ENCODE data around the gene KDELR3. TPM values are rescaled to one million over a fixed set of nuclear protein-coding genes. Genes with fewer than 3 reads are reported as not detected.

The KDELR3 gene
- total and polyA plus RNA-seq, 2 of the 8 experiments (the other 6 are each of a cell fraction or from before 2014, with no cell fraction given) = 7.9 to 13.0 TPM

DNA sequence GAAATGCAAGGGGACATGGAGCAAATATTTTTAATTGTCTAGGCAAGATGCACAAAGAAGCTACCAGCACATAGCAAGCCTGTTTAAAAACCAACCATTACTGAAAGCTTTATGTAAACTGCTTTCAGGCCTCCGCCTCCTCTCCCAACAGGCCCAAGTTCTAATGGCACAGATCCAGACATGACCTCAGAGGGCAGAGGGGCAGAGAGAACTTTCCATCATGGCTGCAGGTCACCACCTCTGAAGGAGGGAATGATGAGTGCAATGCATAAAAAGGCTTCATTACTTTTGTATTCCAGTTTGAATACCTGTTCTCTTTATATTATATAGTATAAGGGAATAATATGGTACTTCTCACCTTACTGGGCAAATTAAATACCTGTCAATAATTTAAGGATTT lies 23.0 kb downstream of the KDELR3 start:
- 100% methylated on average over 1 of the region's 1 CpG; no CpG with 5 or more reads in 1 of the 2 experiments for WGBS, 2 experiments (ENCODE audit: extremely low coverage in 1 of 2, insufficient coverage in 1 of 2, insufficient read length in 1 of 2, insufficient replicate concordance in 2 of 2, low coverage in 1 of 2, low lambda C conversion rate in 2 of 2, missing lambda C conversion rate in 1 of 2)

More for the DNA sequence above, 23.0 kb downstream of the KDELR3 start:
- ChIA-PET POLR2A (ENCODE audit: partially characterized antibody) (interaction anchor here (0.8 to 40.8 kb wide), 17 partner anchors 1 to 409 kb away, joined by 3 to 1102 read pairs (median 5); partner anchors contain the start of genes DMC1 and KDELR3), CTCF (ENCODE audit: partially characterized antibody) (interaction anchor here (1.4 to 1.6 kb wide), 3 partner anchors 9 to 196 kb away, joined by 3 to 4 read pairs (median 3); no protein-coding TSS in a partner anchor)
- peaks cover 0 to 4% (median 4%) of the 10 kb centered on the region in 4 experiments; a peak in 3 of 7 replicates for H3K4me1 ChIP-seq (replicated peaks in 1 of 4; ENCODE audit: control insufficient read depth in 3 of 4, insufficient read depth in 4 of 4, low read length in 3 of 4)
- H3K14ac ChIP-seq (ENCODE audit: insufficient read length) = no peak overlapping the region
- H3K9me3 ChIP-seq (ENCODE audit: insufficient read depth in 2 of 2, low read depth in 1 of 2, low read length in 1 of 2) = no peaks in the 10 kb centered on the region
- H3K4me3 ChIP-seq (ENCODE audit: extremely low read depth in 1 of 4, insufficient read depth in 2 of 4, low read depth in 3 of 4, low read length in 4 of 4) = no peak overlapping the region
- no peak for FAIRE-seq
- H2BK20ac ChIP-seq (ENCODE audit: low read length) = no peak overlapping the region
- H3K56ac ChIP-seq (replicated peaks; ENCODE audit: insufficient read length, low read depth, low read length) = no peak overlapping the region
- peaks cover 9 to 11% of the 10 kb centered on the region in 2 experiments for H4K20me1 ChIP-seq (replicated peaks in 1 of 2; ENCODE audit: control insufficient read depth in 1 of 2, insufficient read depth in 2 of 2, low read length in 2 of 2)
- no peak overlapping the region for H3K18ac ChIP-seq (ENCODE audit: extremely low read depth, low read length)
- no peak overlapping the region for H3K4ac ChIP-seq (replicated peaks; ENCODE audit: insufficient read length, low read depth, low read length)
- no peak for DNase-seq (ENCODE audit: low read depth in 1 of 2, low spot score in 2 of 2)
- H2AFZ ChIP-seq (ENCODE audit: low read length) = no peak overlapping the region
- no peak overlapping the region for H4K5ac ChIP-seq (ENCODE audit: insufficient read length, low read depth, low read length)
- no peak overlapping the region for H4K91ac ChIP-seq (replicated peaks; ENCODE audit: insufficient read length, low read length)
- no peak overlapping the region for H3K9ac ChIP-seq (replicated peaks in 1 of 4; ENCODE audit: extremely low read depth in 1 of 4, low read depth in 3 of 4, low read length in 3 of 4)
- H3K79me1 ChIP-seq (ENCODE audit: low read depth, low read length) = no peaks in the 10 kb centered on the region; the same call in 1 of the 2 replicates
- H3K36me3 ChIP-seq (ENCODE audit: control insufficient read depth in 2 of 4, insufficient read depth in 4 of 4, low read length in 3 of 4) = peaks cover 65 to 100% (median 92%) of the 10 kb centered on the region in 4 experiments
- H2BK120ac ChIP-seq (replicated peaks; ENCODE audit: low read depth, low read length) = no peak overlapping the region
- no peak overlapping the region for H3K27ac ChIP-seq (ENCODE audit: low read depth, low read length)
- no peak overlapping the region for H2BK12ac ChIP-seq (ENCODE audit: low read depth, low read length)
- TF ChIP-seq SIN3A (conservative IDR thresholded peaks at IDR 0.05 in 1 of 2, IDR thresholded peaks at IDR 0.05 in 1 of 2; ENCODE audit: low read depth in 1 of 2, low read length in 2 of 2) (no peak), POLR2A (IDR thresholded peaks at IDR 0.05; ENCODE audit: control extremely low read depth in 1 of 2, low read depth in 2 of 2, low read length in 2 of 2) (peak; percentile 16 to 27; a peak in 2 of 3 replicates)
- peaks cover 0 to 11% of the 10 kb centered on the region in 2 experiments; a peak in 2 of 4 replicates for H3K79me2 ChIP-seq (ENCODE audit: control insufficient read depth in 1 of 2, insufficient read depth in 2 of 2, low read length in 2 of 2)
- no peak overlapping the region for H2AK5ac ChIP-seq (ENCODE audit: low read depth, low read length)
- no peaks in the 10 kb centered on the region for H3K27me3 ChIP-seq (replicated peaks in 1 of 4; ENCODE audit: control insufficient read depth in 3 of 4, extremely low read depth in 1 of 4, insufficient read depth in 3 of 4, low read length in 3 of 4)
- no peak overlapping the region for H2BK15ac ChIP-seq (ENCODE audit: low read length)
- no peak overlapping the region for H2BK5ac ChIP-seq (ENCODE audit: low read depth, low read length)
- H3K4me2 ChIP-seq (ENCODE audit: insufficient read depth in 1 of 2, low read depth in 2 of 2, low read length in 2 of 2) = no peak overlapping the region
- H3K23me2 ChIP-seq (ENCODE audit: low read depth, low read length) = no peaks in the 10 kb centered on the region
- H4K8ac ChIP-seq (ENCODE audit: extremely low read depth, insufficient read depth, low read length) = no peak overlapping the region
- no peak overlapping the region for H3K23ac ChIP-seq (ENCODE audit: insufficient read length)
